ENCODE data around the gene C6orf89.

The C6orf89 gene

GRCh38 chr6:36844232-36845170 lies 41.3 kb upstream of the C6orf89 start:
- H3F3A ChIP-seq (ENCODE audit: insufficient read depth, low read length) = no peaks in the 10 kb centered on the region
- no peak overlapping the region for H3K9ac ChIP-seq (ENCODE audit: low read length)
- no peaks in the 10 kb centered on the region for H3K27me3 ChIP-seq (replicated peaks; ENCODE audit: insufficient read depth, low read length)
- no peak overlapping the region for H2AFZ ChIP-seq (ENCODE audit: low read length)
- H3K79me2 ChIP-seq (ENCODE audit: low read length) = no peaks in the 10 kb centered on the region
- H3K9me3 ChIP-seq (replicated peaks; ENCODE audit: insufficient read depth, low read length) = no peaks in the 10 kb centered on the region
- no peak for DNase-seq
- no peaks in the 10 kb centered on the region for H3K4me1 ChIP-seq (ENCODE audit: low read length)
- H3K9me2 ChIP-seq (replicated peaks; ENCODE audit: insufficient read depth, low read length) = no peaks in the 10 kb centered on the region
- no peaks in the 10 kb centered on the region for H3K36me3 ChIP-seq (replicated peaks; ENCODE audit: insufficient read depth, low read length)
- H3K4me2 ChIP-seq (ENCODE audit: low read depth, low read length) = no peak overlapping the region
- H3K4me3 ChIP-seq (ENCODE audit: low read length) = no peak overlapping the region
- no peak for TF ChIP-seq EZH2phosphoT487 (IDR thresholded peaks at IDR 0.05; ENCODE audit: low read length)
- TF ChIP-seq CTCF (IDR thresholded peaks at IDR 0.05; ENCODE audit: low read length) = no peak
- TF ChIP-seq EZH2 (optimal IDR thresholded peaks at IDR 0.05; ENCODE audit: low read depth, low read length) = no peak
- H3K27ac ChIP-seq (ENCODE audit: low read length) = no peak overlapping the region
- H4K20me1 ChIP-seq (ENCODE audit: insufficient read depth, low read length) = no peaks in the 10 kb centered on the region

GRCh38 chr6:36845233-36845632 lies 40.5 kb upstream of the C6orf89 start:
- Histone ChIP-seq H3K79me2 (ENCODE audit: low read length) (no peaks in the 10 kb centered on the region), H3K4me2 (ENCODE audit: low read depth, low read length) (no peak overlapping the region), H3K9me2 (replicated peaks; ENCODE audit: insufficient read depth, low read length) (no peaks in the 10 kb centered on the region), H3K36me3 (replicated peaks; ENCODE audit: insufficient read depth, low read length) (no peaks in the 10 kb centered on the region), H3K4me3 (ENCODE audit: low read length) (no peak overlapping the region), H3F3A (ENCODE audit: insufficient read depth, low read length) (no peaks in the 10 kb centered on the region), H3K4me1 (ENCODE audit: low read length) (no peaks in the 10 kb centered on the region), H3K27me3 (replicated peaks; ENCODE audit: insufficient read depth, low read length) (no peaks in the 10 kb centered on the region), H3K9ac (ENCODE audit: low read length) (no peak overlapping the region), H3K9me3 (replicated peaks; ENCODE audit: insufficient read depth, low read length) (no peaks in the 10 kb centered on the region), H2AFZ (ENCODE audit: low read length) (no peak overlapping the region), H3K27ac (ENCODE audit: low read length) (no peak overlapping the region), H4K20me1 (ENCODE audit: insufficient read depth, low read length) (no peaks in the 10 kb centered on the region)
- DNase-seq = no peak
- TF ChIP-seq EZH2phosphoT487 (IDR thresholded peaks at IDR 0.05; ENCODE audit: low read length) (no peak), EZH2 (optimal IDR thresholded peaks at IDR 0.05; ENCODE audit: low read depth, low read length) (no peak), CTCF (IDR thresholded peaks at IDR 0.05; ENCODE audit: low read length) (no peak)

- H3K4me3 ChIP-seq (ENCODE audit: low read length) = no peak overlapping the region
- H3K27ac ChIP-seq (ENCODE audit: low read length) = no peak overlapping the region
- TF ChIP-seq EZH2 (optimal IDR thresholded peaks at IDR 0.05; ENCODE audit: low read depth, low read length) = no peak
- TF ChIP-seq CTCF (IDR thresholded peaks at IDR 0.05; ENCODE audit: low read length) = no peak
- no peak for TF ChIP-seq EZH2phosphoT487 (IDR thresholded peaks at IDR 0.05; ENCODE audit: low read length)
- H3F3A ChIP-seq (ENCODE audit: insufficient read depth, low read length) = no peaks in the 10 kb centered on the region
- H3K4me1 ChIP-seq (ENCODE audit: low read length) = no peaks in the 10 kb centered on the region
- no peak for DNase-seq
- H4K20me1 ChIP-seq (ENCODE audit: insufficient read depth, low read length) = no peaks in the 10 kb centered on the region
- no peaks in the 10 kb centered on the region for H3K27me3 ChIP-seq (replicated peaks; ENCODE audit: insufficient read depth, low read length)
- no peaks in the 10 kb centered on the region for H3K36me3 ChIP-seq (replicated peaks; ENCODE audit: insufficient read depth, low read length)
- no peaks in the 10 kb centered on the region for H3K9me3 ChIP-seq (replicated peaks; ENCODE audit: insufficient read depth, low read length)
- H3K4me2 ChIP-seq (ENCODE audit: low read depth, low read length) = no peak overlapping the region
- no peak overlapping the region for H2AFZ ChIP-seq (ENCODE audit: low read length)
- no peaks in the 10 kb centered on the region for H3K79me2 ChIP-seq (ENCODE audit: low read length)
- H3K9me2 ChIP-seq (replicated peaks; ENCODE audit: insufficient read depth, low read length) = no peaks in the 10 kb centered on the region
- H3K9ac ChIP-seq (ENCODE audit: low read length) = no peak overlapping the region
These were observed 38.6 kb upstream of the C6orf89 start for GRCh38 chr6:36847152-36847551.
